Measurements from ENCODE around the gene AKR1C4.
"Not testable (repeated sequence)": the region's sequence is repeated elsewhere in the genome, so short reads cannot be mapped to it uniquely, and the experiment has no call there.

Gene AKR1C4

DNA sequence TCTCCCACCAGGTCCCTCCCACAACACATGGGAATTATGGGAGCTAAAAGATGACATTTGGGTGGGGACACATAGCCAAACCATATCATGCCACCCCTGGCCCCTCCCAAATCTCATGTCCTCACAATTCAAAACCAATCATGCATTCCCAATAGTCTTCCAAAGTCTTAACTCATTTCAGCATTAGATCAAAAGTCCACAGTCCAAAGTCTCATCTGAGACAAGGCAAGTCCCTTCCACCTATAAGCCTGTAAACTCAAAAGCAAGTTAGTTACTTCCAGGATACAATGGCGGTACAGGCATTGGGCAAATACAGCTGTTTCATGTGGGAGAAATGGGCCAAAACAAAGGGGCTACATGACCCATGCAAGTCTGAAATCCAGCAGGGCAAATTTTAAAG lies 13.1 kb downstream of the AKR1C4 start:
- not testable (repeated sequence) for DNase-seq

DNA sequence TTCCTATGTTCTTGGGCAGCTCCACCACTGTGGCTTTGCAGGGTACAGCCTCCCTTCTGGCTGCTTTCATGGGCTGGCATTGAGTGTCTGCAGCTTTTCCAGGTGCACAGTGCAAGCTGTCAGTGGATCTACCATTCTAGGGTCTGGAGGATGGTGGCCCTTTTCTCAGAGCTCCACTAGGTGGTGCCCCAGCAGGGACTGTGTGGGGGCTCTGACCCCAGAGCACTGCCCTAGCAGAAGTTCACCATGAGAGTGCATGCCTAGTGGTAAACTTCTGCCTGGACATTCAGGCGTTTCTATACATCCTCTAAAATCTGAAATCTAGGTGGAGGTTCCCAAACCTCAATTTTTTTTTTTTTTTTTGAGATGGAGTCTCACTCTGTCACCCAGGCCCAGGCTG lies 13.6 kb downstream of the AKR1C4 start:
- DNase-seq, result peak in 1 of 5 donors; percentile 14

DNA sequence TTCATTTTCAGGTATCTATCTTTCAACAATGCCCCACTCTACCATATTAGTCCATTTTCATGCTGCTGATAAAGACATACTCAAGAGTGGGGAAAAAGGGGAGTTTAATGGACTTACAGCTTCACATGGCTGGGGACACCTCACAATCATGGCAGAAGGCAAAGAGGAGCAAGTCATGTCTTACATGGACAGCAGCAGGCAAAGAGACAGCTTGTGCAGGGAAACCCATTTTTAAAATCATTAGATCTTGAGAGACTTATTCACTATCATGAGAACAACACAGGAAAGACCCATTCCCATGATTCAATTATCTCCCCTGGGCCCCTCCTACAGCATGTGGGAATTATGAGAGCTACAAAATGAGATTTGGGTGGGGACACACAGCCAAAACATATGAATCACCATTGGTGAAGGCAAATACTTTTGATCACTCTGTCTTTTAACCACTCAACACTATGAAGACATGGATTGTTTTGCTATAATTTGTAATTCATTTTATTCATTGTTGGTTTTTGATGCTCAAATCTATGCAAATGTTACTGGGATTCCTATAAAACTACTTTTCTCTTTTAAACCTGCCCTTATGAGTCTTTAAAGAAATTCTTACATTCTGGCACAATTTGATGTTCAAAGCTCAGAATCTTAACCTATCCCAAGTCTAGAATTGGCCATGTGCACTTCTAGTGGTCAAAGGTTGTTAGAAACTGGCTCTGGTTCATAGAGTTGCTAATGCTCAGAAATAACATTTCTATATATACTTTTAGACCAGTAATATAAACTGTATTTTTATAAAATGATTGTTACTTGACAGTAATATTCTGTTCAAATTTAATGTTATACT lies 15.3 kb downstream of the AKR1C4 start:
- DNase-seq, result no peak

DNA sequence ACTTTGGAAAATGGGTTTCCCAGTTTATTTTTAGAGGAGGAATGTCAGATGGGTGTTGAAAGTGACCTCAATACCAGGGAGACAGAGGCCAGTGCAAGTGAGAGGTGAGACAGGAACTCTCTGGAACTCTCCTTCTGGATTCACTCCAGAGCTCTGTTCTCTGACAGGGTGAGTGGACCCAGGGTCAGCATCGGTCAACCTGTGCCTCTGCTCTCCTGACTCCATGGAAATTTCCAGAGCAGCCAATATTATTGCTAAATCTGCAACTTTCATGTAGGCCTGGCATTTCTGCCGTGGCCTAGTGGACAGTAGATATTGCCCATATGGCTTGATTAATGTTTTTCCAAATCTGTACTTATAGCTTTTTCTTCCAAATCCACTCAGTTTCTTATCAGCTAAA lies 20.2 kb downstream of the AKR1C4 start:
- DNase-seq, result no peak

DNA sequence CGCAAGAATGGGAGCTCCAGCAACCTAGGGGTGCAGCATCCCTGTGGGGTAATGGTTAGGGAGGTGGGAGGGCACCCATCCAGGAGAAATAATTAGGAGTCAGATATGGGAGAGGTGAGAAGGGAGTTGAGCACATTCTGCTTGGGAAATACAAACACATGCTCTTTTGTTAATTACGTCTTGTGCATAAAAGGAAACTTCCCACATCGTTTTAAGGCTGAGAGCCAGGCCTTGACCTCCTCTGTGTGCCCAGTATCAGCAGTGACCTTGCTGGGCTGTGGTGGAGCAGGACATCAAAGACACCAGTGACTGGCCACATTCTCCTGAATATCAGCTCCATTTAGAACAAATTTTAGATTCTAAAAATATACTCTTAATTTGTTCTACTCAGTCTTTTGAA lies 22.6 kb downstream of the AKR1C4 start:
- no peak for DNase-seq

DNA sequence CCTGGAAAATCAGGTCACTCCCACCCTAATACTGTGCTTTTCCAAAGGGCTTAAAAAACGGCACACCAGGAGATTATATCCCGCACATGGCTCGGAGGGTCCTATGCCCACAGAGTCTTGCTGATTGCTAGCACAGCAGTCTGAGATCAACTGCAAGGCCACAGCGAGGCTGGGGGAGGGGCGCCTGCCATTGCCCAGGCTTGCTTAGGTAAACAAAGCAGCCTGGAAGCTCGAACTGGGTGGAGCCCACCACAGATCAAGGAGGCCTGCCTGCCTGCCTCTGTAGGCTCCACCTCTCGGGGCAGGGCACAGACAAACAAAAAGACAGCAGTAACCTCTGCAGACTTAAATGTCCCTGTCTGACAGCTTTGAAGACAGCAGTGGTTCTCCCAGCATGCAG lies 26.3 kb downstream of the AKR1C4 start:
- not testable (repeated sequence) for DNase-seq

DNA sequence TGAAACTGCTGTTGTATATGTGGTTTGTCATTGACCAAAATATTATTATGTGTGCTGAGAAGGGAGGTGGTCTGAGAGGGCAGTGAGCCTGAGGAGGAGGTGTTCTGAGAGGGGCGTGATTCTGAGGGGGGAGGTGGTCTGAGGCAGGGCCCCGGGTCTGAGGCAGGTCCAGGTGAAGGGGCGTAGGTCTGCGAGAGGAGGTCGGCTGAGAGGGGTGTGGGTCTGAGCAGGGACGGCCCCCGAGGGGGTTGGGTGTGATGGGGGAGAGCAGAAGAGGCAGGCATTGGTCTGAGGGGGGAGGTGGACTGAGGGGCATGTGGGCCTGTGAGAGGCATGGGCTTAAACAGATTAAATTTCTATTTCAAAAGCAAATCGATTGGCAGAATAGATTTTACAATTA lies 32.4 kb downstream of the AKR1C4 start:
- no peak for DNase-seq

DNA sequence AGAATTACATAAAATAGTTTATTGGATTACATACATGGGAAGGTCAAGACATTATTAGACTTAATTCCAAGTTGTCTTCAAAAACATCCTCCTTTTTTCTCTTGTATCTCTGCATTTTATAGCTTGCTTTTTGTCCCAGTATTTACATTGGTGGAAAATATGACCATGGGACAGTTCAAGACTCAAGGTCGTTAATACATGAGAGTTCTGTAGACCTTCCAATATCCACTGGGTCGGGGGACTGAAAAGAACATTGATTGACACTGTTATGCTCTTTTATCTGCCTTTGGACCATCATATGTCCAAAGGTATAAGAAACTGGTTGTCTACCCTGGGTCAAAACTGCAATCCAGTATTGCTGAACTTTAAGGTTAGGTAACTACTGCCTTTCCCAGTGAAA lies 36.7 kb downstream of the AKR1C4 start:
- DNase-seq, result no peak

DNA sequence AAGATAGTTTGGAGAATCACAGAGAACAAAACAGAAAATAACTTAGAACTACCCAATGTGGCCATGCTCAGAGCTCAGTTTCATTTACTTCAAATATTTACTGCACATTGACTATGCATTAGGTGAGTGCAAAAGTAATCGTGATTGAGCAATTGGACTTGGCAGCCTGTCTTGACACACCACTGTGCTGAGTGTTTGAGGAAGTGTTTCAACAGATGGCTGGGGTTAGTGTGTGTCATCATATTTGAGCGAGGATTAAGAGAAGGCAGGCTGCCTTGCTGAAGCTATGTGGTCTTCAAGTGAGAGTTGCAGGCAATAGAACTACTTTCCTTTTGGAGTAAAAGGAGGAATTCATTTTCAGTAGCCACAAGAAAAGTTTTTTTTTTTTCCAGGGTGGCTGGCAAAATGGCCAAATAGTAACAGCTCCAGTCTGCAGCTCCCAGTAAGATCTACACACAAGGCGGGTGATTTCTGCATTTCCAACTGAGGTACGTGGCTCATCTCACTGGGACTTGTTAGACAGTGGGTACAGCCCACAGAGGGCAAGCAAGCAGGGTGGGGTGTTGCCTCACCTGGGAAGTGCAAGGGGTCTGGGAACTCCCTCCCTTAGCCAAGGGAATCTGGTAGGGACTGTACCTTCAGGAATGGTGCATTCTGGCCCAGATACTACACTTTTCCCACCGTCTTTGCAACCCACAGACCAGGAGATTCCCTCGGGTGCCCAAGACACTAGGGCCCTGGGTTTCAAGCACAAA lies 37.6 kb downstream of the AKR1C4 start:
- no peak for DNase-seq

DNA sequence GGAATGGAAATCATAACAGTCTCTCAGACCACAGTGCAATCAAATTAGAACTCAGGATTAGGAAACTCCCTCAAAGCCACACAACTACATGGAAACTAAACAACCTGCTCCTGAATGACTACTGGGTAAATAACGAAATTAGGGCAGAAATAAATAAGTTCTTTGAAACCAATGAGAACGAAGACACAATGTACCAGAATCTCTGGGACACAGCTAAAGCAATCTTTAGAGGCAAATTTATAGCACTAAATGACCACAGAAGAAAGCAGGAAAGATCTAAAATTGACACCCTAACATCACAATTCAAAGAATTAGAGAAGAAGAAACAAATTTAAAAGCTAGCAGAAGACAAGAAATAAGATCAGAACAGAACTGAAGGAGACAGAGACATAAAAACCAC lies 40.9 kb downstream of the AKR1C4 start:
- DNase-seq, result not testable (repeated sequence)

DNA sequence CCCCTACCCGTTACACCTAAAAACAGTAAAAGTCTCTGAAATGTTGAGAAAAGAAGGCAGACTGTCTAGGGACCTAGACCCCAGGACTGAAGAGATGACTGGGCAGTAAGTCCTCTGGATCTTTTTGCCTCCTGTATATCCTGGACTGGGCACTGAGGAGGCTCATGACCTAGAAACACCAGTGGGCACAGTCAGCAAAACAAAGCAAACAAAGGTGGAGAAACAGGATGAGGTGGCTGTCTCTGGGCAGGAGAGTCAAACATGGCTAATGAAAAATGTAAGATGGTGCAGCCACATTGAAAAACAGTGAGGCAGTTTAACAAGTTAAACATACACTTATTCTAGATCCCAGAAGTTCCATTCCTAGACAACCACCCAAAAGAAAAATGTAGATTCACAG lies 45.9 kb downstream of the AKR1C4 start:
- DNase-seq, result no peak

DNA sequence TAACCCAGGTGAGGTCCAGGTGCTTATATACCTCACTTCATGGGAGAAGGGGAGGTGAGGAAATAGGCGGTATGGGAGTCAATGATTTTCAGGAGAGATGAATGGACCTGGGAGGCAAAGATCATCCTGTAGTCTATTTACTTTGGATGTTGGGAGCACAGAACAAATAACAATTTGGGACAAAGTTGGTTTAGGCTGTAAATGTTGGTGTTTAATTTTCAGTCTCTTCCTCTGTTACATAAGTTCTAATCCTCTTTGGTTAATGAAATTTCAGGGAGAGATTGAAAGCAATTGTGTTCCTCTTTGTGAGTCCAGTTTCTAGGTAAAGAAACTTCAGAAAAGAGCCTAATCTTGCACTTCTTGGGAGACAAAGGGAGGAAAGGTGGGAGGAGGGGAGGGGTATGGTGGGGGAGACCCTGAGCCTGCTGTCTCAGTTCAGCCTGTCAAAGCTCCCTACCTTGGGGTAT lies 46.9 kb downstream of the AKR1C4 start:
- no peak for DNase-seq

DNA sequence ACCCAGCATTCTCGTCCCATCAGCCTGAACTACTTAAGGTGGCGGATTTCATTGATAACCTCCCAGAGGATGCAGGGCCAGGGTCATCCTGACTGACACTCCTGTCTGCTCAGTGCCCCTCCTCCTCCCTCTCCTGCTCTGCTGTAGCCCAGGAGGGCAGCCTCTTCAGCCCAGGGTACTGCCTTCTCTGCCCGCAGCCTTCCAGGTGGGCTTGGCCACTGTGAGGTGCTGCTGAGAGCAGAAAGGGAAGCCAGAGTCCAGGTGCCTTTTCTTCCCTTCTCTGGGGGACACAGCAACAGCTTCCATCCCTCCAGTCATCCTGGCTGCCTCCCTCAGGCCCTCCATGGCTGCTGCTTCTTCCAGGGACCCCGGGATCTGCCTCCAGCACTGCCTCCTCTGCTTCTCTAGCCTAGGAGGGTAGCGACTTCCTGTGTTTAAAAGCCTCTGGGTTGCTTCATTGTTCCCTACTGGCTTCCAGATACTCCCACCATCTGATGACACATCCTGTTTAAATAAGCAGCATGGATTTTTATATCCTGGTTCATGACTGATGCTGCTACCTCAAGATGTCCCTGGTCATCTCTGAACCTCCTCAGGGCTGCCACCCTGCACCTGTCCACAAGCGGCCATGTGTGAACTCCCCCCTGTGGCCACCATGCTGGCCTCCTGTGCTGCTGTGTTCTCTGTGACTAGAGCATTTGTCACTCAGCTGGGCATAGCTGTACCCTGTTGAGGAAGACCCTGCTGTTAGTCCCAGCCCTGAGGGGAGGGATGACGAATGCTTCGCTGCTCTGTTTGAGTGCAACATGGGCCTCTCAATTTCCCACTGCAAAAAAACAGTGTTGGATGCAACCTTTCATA lies 55.8 kb downstream of the AKR1C4 start:
- DNase-seq, result no peak

DNA sequence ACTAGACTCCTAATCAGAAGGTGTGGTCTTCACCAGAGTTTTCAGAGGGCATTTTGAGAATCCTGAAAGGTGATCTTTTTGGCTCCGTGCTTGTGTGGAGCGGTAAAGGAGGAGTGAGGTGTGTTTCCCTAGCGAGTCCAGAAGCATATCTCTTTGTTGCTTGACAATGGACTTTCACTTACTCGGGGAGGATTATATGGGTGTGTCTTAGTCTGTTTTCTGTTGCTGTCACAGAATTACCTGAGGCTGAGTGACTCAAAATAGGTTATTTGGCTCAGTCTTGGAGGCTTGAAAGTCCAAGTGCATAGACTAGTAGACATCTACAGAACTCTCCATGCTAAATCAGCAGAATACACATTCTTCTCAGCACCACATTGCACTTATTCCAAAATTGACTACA lies 57.9 kb downstream of the AKR1C4 start:
- DNase-seq, result no peak

DNA sequence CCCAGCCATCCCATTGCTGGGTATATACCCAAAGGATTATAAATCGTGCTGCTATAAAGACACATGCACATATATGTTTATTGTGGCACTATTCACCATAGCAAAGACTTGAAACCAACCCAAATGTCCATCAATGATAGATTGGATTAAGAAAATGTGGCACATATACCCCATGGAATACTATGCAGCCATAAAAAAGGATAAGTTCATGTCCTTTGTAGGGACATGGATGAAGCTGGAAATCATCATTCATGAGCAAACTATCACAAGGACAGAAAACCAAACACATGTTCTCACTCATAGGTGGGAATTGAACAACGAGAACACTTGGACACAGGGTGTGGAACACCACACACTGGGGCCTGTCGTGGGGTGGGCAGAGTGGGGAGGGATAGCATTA lies 61.1 kb downstream of the AKR1C4 start:
- not testable (repeated sequence) for DNase-seq

DNA sequence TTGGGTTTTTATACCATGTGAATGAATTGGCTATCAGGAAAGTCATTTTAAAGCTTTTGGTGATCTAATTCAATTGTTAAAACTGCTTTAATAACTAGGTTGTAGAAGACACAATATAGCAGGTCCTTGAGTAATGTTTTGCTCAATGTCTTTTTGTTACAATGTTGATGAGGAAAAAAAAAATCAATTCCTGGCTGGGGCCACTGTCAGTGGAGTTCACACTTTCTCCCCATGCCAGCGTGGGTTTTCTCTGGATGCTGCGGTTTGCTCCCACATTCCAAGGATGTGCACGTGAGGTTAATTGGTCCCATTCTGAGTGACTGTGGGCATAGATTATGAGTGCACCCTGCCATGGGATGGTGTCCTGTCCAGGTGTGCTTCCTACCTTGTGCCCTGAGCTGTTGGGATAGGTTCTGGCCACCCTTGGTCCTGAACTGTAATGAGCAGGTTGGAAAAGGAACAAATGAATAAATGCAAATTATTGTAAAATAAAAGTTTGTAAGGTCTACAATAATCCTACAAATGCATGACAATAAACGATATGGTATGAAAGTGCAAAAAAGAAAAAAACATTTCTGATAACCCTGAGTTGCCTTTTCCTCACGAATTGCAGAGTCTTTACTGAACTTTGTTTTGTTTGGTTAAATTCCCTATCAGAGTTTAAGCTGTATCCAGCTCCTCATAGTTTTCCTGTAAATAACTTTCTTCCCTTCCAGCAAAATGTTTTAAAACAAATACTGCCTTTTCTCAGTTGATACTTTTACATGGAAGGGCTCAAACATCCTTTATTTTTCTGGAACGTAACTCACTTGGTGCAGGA lies 62.7 kb downstream of the AKR1C4 start:
- no peak for DNase-seq

DNA sequence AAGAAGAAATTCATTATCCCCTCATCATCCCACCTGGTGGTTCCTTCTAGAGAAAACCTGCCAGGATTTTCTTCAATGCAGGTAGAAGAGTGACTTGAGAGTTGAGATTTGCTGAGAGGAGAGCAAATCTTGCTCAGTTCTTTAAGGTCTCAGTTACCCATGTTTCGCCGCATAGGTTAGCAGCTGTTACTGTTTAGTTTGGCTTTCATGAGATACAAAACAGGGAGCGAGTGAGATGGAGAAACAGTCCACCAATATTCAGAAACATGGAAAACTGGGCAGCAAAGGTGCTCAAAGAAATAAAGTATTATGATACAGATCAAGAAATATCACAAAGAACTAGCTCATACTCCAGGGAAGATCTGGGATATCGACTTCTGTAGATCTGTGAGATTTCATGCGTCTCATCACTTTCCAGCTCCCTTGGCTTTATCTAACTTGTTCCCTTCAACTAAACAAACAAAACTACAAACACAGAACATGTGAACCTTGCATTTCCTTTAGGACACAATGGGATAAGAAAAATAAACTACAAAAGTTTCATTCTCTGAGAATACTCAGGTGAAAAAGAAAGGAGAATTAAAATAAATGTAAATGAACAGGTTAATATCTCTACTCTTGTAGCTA lies 63.4 kb downstream of the AKR1C4 start:
- no peak for DNase-seq

DNA sequence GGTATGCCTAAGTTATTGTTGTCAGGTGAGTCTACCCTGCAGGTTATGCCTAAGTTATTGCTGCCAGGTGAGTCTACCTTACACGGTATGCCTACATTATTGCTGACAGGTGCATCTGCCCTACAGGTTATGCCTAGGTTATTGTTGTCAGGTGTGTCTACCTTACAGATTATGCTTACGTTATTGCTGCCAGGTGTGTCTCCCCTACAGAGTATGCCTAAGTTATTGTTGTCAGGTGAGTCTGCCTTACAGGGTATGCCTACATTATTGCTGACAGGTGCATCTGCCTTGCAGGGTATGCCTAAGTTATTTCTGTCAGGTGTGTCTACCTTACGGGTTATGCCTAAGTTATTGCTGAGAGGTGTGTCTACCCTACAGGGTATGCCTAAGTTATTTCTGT lies 64.2 kb downstream of the AKR1C4 start:
- no peak for DNase-seq

DNA sequence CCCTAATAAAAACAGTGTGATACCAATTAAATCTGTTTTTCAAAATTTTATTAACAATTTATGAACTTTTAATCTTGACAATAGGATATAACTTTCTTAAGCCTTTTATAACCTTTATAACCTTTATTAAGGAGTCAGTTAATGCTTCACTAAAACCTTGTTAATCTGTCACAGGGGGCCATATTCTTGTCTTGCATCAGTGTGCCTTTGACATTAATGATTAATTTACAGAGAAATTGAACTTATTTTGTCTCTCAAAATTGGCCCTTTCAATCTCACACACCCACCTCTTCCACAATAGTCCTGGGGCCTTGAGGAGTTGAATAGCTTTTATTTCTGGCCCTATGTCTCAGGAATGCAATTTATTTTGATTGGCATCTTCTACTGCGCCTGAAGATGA lies 68.5 kb downstream of the AKR1C4 start:
- DNase-seq, result no peak

DNA sequence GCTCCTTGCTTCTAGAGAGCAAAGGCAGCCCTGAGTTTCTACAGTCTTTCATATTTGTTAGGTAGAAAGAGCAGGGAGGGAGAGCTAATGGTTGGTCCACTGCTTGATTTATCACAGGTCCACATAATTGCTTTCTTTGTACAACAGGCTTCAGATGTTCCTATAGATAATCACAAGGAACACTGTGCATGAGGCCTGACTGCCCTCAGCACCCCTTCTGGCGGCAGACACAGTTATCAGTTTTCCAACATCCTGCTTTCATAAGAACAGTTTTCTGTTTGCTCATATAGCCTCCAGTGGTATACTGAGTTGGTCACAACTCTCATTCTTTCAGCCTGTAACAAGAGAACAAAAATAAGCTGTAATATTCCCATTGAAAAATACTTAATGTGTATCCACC lies 69.7 kb downstream of the AKR1C4 start:
- DNase-seq, result no peak

DNA sequence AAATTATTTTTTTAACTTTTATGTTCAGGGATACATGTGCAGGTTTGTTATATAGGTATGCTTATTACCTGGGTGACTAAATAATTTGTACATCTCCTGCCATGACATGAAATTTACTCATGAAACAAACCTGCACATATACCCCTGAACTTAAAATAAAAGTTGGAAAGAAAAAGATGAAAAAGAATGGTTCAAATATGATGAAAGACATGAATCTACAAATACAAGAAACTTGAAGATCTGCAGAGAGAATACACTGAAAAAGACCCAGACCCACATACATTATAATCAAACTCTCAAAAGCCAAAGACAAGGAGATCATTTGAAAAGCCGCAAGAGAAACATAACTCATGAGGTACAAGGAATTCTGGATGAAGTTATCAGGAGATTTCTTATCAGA lies 70.2 kb downstream of the AKR1C4 start:
- DNase-seq, result no peak

DNA sequence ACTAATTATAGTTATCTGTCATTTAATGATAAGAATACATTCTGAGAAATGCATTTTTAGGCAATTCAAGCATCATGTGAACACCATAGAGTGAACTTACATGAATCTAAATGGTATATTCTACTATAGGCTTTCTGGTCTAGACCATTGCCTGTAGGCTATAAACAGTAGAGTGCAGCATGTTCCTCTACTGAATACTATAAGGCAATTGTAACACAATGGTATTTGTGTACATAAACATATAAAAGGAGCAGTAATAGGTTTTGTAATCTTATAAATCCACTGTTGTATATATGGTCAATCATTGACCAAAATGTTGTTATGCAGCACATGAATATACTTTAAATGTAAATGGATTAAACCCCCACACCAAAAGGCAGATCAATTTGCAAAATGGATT lies 71.6 kb downstream of the AKR1C4 start:
- DNase-seq, result no peak
